Stimulated activated naive CD4-positive, alpha-beta T cell (primary cell): ENCODE data around the gene ADAT3.
A peak's percentile ranks its signal among the peaks of the same experiment; 100 is the strongest.

Experiments used
- DNase-seq, 6 experiments: peaks; one replicate each; lab custom pipeline; 2025; lab: John Stamatoyannopoulos, UW

Gene ADAT3

GRCh38 chr19:1905110-1905862 is at the start of gene ADAT3, which contains the start of gene SCAMP4:
ADAT3 (plus strand) TSS chr19:1905399; CDS start chr19:1912048, 6,649 bp downstream.
SCAMP4 (plus strand) TSS chr19:1905399; CDS start chr19:1915020, 9,621 bp downstream.
- DNase-seq: peak; percentile 93 to 97 (median 96)

GRCh38 chr19:1855828-1856255 is 49.4 kb upstream of the ADAT3 start:
- DNase-seq: peak in 5 of 6 experiments; percentile 35 to 59 (median 50)

- DNase-seq: peak in 2 of 6 experiments; percentile 42 to 46
Measured at GRCh38 chr19:1856345-1856697, 48.9 kb upstream of the ADAT3 start.

DNA sequence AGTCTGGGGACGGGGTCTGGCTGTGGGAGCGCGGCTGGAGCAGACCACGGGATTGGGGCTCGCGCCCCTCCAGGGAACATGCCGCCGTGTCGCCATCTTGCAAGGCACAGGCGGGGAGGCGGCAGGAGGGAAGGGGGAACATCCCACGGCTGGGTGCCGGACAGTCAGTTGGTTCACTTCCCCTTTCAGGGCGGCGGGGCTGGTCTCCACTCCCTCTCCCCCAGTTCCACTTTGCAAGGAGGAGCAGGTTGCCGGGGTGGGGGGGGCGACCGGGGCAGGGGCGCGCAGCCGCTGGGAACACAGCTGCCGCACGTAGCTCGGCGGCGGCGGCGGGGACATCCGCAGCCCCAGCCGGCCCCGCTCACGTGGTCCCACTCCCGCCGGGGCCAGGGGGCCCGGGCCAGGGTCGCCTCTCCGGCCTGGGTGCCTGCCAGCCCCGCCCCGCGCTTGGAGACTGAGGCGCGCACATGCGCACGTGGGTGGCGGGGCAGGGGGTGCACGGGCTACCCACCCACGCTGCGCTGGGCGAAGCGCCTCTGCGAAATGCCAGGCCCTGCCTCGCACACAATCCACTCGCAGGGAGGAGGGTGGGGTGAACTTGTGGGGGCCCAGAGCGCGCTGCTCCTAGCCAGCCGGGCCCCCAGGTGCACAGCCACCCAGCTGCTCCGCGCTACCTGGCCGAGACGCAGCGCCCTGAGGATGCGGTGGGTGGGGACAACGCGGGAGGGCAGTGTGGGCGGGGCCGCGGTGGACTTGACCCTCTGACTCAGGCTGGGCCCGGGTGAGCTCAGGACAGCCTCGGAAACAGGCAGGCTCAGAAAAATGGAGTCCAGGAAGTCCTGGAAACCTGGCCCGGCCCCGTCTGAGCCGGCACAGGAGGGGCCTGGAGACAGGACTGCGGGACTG is 48.2 kb upstream of the ADAT3 start:
- DNase-seq: peak in 5 of 6 experiments; percentile 33 to 55 (median 42)

DNA sequence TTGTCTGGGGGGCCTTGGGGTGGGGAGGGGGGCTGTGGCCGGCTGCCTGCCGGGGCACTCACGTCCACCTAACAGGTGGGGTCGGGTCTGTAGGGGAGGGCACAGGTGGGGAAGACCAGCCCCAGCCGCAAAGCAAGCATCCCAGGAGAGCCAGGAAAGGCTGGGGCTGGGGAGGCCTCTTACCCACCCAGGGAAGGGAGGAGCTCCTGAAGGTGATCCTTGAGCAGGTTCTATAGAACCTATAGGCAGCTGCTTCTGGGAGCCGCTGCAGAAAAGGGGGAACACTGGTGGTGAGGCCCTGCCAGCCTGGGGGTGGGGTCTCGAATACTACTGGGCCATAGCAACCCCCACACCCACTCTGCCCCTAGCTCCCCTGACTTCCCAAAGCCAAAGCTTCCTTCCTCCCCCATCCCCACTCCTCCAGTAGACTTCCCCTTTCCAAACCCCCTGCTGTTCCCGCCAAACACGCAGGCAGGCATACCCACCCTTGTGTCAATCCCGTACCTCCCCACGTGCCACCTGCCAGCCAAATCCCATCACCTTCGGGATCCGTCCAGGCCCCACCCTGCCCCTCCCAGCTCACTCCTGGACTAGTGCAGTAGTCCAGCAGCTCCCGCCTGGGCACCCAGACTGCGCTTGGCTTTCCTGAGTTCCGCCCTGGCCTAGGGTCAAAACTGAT is 47.4 kb upstream of the ADAT3 start:
- no peak for DNase-seq

DNA sequence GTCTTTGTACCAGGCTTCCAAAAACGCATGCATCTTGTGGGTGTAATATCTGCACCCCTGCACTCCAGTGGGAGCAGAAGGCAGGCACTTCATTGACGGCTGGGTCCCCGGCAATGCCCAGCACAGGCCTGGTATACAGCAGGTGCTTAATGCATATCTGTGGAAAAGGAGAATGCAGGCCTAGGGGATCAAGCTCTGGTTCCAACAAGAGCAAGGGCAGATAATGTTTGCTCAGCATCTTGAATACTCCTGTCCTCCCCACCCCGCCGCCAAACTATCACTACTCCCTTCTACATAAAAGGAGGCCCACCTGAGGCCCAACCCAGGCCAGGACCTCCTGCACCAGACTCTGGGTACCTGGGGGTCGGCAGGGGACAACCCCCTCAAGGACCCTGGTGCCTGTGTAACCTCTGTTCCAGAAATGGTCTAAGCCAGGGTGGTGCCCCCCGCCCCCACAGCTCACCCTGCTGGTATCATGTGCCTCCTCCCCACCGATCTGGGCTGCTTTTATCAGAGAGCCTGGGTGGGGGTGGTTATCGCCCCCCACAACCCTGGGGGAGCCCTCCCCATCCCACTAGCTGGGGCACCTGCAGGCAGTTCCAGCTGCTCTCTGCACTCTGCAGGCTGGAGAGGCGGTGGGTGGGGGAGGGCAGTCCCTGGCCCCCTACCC is 46.7 kb upstream of the ADAT3 start:
- peak in 1 of 6 experiments; percentile 9 for DNase-seq

GRCh38 chr19:1859331-1859781 is 45.8 kb upstream of the ADAT3 start:
- DNase-seq: no peak

DNA sequence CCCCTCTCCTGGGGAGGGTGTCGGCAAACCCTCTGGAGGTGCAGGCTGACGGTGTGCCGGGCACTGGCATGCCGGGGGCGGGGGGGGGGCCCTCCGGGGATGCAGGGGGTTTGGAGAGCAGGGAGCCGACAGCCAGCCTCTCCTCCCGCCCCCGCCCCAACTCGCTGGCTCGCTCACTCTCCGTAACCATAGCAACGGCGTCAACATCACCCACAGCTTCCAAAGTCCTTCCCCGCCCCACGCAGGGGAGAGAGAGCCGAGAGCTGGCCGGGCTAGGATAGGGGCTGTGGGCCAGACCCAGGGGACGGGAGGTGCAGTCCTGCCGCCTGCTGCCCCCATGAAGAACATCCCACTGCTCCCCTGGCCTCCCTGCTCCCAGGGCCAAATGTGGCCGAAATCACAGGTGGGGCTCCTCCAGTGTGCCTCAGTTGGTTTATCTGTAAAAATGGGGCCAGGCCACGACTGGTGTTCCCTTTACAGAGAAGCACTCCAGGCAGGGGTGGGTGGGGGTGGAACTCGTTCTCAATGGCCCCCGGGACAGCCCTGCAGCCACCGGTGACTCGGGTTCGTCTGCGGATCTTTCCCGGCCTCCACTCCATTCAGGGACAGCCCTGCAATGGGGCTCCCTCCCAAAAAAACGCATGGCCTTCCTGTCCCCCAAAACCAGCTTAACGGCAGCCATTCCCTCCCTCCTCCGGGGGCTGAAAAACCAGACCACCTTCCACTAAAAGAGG is 45.0 kb upstream of the ADAT3 start:
- DNase-seq: peak; percentile 34 to 79 (median 72)

GRCh38 chr19:1860821-1861598 is 44.2 kb upstream of the ADAT3 start:
- no peak for DNase-seq

DNA sequence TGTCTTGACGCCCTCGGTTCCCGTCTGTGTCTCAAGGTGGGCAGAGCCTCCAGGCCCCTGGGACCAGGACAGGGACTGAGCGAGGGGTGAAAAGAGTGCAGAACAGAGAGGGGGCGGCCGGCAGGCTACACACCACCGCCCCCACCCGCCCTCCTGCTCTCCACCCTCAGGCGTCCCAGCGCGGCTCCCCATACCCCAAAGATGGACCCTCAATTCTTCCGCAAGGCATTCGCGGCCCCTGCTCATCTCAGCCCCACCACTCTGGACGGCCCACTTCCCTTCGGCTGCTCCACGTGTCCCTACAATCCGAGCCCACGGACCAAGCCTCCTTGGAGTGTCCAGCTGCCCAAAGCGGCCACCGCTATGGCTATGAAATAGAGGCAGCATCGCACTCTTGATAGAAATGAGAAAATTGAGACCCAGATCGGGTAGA is 43.6 kb upstream of the ADAT3 start:
- DNase-seq: no peak

DNA sequence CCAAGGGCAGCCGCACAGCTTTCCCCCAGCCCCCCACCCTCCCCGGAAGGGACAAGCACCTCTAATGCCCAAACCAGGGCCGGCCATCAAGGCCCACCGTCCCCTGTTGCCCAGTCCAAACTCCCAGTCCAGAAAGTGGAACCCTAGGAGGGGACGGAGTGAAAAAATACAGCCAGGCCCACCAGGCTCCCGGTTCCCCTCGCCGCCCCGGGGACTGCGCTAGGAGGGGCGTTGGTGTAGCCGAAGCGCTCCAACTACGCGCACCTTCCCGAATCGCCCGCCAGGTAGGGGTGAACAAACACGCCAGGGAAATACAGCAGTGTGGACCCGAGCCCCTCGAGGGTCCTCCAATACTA is 43.2 kb upstream of the ADAT3 start:
- DNase-seq: no peak

DNA sequence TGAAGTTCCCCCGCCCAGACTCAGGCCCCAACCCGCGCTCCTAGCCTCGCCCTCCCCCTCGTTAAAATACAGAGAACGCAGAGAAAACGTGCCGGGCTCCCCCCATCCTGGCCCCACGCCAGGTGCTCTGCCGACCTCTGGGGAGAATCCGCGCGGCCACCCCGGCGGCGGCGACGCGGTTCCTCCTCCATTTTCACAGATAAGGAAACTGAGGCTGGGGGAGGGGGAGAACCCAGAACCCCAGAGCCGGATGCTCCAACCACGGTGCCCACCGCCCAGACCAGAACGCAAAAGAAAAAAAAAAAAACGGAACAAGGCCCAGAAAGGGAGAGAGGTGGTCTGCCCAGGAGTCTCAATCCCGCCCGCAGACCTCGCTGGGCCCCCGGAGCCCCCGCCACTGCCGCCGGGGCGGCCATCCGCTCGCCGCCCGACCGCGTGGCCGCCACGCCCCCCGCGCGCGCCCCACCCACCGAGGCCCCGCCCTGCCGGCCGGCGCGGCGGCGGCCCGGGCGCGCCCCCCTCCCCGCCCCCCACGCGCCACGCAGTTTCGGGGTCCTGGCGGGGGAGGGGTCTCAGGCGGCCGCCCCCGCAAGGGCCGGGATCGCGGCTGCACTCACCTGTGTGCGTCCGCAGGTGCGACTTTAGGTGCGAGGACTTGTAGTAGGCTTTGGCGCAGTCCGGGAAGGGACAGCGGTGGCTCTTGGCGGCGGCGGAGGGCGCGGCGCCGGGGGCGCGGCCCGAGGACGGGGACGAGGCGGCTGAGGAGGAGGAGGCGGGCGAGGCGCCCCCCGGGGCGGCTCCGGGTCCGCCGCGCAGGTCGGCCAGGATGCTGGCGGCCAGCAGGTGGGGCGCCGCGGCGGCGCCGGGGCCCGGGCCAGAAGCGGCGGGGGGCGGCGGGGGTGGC is 42.5 kb upstream of the ADAT3 start:
- peak; percentile 45 to 71 (median 62) for DNase-seq

- no peak for DNase-seq
Measured at GRCh38 chr19:1863328-1863637, 41.9 kb upstream of the ADAT3 start, which contains the start of gene KLF16. KLF16 (minus strand) TSS chr19:1863579; CDS start chr19:1863497, 82 bp downstream.

DNA sequence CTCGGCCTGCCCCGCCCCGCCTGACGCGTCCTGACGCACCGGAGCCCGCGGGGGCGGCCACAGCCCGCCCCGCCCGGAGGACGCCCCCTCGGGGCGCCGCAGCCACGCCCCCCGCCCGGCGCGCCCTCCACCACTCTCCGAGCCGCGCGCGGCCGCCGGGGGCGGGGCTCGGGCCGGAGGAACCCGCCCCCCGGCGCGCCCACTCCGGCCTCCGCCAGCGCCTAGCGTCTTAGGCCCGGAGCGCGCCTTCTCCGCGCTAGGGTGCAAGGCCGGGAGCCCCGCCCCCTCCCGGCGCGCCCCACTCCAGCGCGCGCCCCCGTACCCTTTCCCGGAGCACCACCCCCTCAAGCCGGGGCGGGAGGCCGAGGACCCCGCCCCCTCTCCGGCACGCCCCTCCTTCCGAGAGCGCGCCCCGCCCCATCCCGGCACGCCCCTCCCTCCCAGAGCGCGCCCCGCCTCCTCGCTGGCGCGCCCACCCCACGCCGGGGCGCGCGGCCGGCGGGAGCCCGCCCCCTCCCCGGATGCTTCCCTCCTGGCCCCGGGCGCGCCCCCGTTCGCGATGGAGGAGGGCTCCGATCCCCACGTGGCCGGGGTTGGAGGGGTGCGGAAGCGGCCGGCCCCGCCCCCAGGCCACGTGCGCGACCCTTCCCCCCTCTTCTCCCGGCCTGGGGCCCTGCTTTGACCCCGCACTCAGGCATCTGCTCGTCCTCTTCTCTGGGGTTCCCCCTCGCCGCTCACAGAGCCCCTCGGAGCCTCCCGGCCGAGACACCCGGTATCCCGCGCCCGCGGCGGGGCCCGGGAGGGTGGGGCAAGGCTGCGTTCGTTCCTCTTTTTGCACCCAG is 41.3 kb upstream of the ADAT3 start:
- peak; percentile 90 to 98 (median 92) for DNase-seq

DNA sequence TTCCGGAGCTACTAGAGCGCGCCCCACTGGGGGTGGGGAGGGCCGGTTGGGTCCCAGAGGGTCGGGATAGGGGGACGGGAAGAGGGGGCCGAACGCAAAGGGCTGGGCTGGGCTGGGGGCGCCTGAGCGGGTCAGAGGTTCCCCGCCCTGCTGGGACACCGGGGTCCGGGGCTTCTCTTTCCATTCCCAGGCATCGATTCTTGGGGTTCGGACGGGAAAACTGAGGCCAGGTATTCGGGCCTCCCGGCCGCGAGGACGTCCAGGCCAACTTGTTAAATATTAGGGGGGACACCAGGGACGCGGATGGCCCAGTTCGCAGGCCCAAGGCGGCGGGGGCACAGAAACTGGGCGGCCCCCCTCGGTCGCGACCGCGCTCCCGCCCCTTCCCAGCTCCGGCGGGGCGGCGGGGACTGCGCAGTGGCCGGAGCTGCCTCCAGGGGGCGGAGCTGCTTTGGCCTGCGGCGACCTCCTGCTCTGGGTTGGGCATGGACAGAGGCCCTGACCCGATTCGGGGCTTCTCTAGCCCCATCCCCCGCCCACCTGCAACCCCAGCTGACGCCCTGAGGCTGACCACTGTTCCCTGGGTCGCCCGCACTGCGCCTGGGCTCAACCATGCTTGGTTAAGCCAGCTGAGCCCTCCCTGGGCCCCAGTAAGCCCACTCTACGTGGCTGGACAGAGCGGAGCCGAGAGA is 40.6 kb upstream of the ADAT3 start:
- DNase-seq: peak in 3 of 6 experiments; percentile 36 to 50 (median 49)

GRCh38 chr19:1865172-1866010 is 39.8 kb upstream of the ADAT3 start:
- no peak for DNase-seq
